ENCODE data around the gene ADAMTS18.

The ADAMTS18 gene

GRCh38 chr16:77399546-77399945 is 35.3 kb downstream of the ADAMTS18 start:
- ATAC-seq (ENCODE audit: insufficient read depth, low read depth): no peak

GRCh38 chr16:77399066-77399465 is 35.8 kb downstream of the ADAMTS18 start:
- Histone ChIP-seq H3K27ac (ENCODE audit: low read length) (no peak overlapping the region), H4K20me1 (ENCODE audit: insufficient read depth, low read length) (no peaks in the 10 kb centered on the region), H3K9me3 (ENCODE audit: insufficient read depth, low read length, severe bottlenecking) (no peaks in the 10 kb centered on the region), H3K27me3 (ENCODE audit: insufficient read depth, low read length, poor library complexity) (no peaks in the 10 kb centered on the region), H3K4me1 (ENCODE audit: insufficient read depth, low read length) (no peaks in the 10 kb centered on the region), H3K9ac (ENCODE audit: low read depth, low read length) (no peak overlapping the region), H3K4me3 (ENCODE audit: low read depth in 1 of 2, low read length in 2 of 2) (no peak overlapping the region), H3K36me3 (ENCODE audit: insufficient read depth, low read length) (no peaks in the 10 kb centered on the region), H3K79me2 (ENCODE audit: insufficient read depth, low read length) (no peaks in the 10 kb centered on the region), H3K4me2 (ENCODE audit: insufficient read depth, low read length) (no peak overlapping the region), H2AFZ (ENCODE audit: low read depth, low read length) (no peak overlapping the region)
- DNase-seq (no peak), ATAC-seq (ENCODE audit: insufficient read depth, low read depth) (no peak)
- TF ChIP-seq CTCF (IDR thresholded peaks at IDR 0.05; ENCODE audit: borderline replicate concordance, extremely low read depth, low read length, poor library complexity, severe bottlenecking): no peak

More at GRCh38 chr16:77399546-77399945, 35.3 kb downstream of the ADAMTS18 start:
- Histone ChIP-seq H2AFZ (ENCODE audit: low read depth, low read length) (no peak overlapping the region), H3K4me3 (ENCODE audit: low read depth in 1 of 2, low read length in 2 of 2) (no peak overlapping the region), H3K27me3 (ENCODE audit: insufficient read depth, low read length, poor library complexity) (no peaks in the 10 kb centered on the region), H3K4me2 (ENCODE audit: insufficient read depth, low read length) (no peak overlapping the region), H4K20me1 (ENCODE audit: insufficient read depth, low read length) (no peaks in the 10 kb centered on the region), H3K4me1 (ENCODE audit: insufficient read depth, low read length) (no peaks in the 10 kb centered on the region), H3K9me3 (ENCODE audit: insufficient read depth, low read length, severe bottlenecking) (no peaks in the 10 kb centered on the region), H3K27ac (ENCODE audit: low read length) (no peak overlapping the region), H3K36me3 (ENCODE audit: insufficient read depth, low read length) (no peaks in the 10 kb centered on the region), H3K9ac (ENCODE audit: low read depth, low read length) (no peak overlapping the region), H3K79me2 (ENCODE audit: insufficient read depth, low read length) (no peaks in the 10 kb centered on the region)
- no peak for DNase-seq
- TF ChIP-seq EZH2 (IDR thresholded peaks at IDR 0.05; ENCODE audit: borderline replicate concordance, low read depth, low read length, severe bottlenecking) (no peak), CTCF (IDR thresholded peaks at IDR 0.05; ENCODE audit: borderline replicate concordance, extremely low read depth, low read length, poor library complexity, severe bottlenecking) (no peak)

GRCh38 chr16:77398495-77398894 is 36.3 kb downstream of the ADAMTS18 start:
- TF ChIP-seq CTCF (IDR thresholded peaks at IDR 0.05; ENCODE audit: borderline replicate concordance, extremely low read depth, low read length, poor library complexity, severe bottlenecking): no peak
- TF ChIP-seq EZH2 (IDR thresholded peaks at IDR 0.05; ENCODE audit: borderline replicate concordance, low read depth, low read length, severe bottlenecking): no peak
- H2AFZ ChIP-seq (ENCODE audit: low read depth, low read length): no peak overlapping the region
- no peak overlapping the region for H3K4me2 ChIP-seq (ENCODE audit: insufficient read depth, low read length)
- H3K27ac ChIP-seq (ENCODE audit: low read length): no peak overlapping the region
- H4K20me1 ChIP-seq (ENCODE audit: insufficient read depth, low read length): no peaks in the 10 kb centered on the region
- DNase-seq (no peak), ATAC-seq (ENCODE audit: insufficient read depth, low read depth) (no peak)
- H3K4me3 ChIP-seq (ENCODE audit: low read depth in 1 of 2, low read length in 2 of 2): no peak overlapping the region
- no peaks in the 10 kb centered on the region for H3K9me3 ChIP-seq (ENCODE audit: insufficient read depth, low read length, severe bottlenecking)
- no peaks in the 10 kb centered on the region for H3K36me3 ChIP-seq (ENCODE audit: insufficient read depth, low read length)
- no peaks in the 10 kb centered on the region for H3K27me3 ChIP-seq (ENCODE audit: insufficient read depth, low read length, poor library complexity)
- H3K79me2 ChIP-seq (ENCODE audit: insufficient read depth, low read length): no peaks in the 10 kb centered on the region
- no peaks in the 10 kb centered on the region for H3K4me1 ChIP-seq (ENCODE audit: insufficient read depth, low read length)
- no peak overlapping the region for H3K9ac ChIP-seq (ENCODE audit: low read depth, low read length)

GRCh38 chr16:77396461-77396860 is 38.4 kb downstream of the ADAMTS18 start:
- no peaks in the 10 kb centered on the region for H3K36me3 ChIP-seq (ENCODE audit: insufficient read depth, low read length)
- no peak overlapping the region for H2AFZ ChIP-seq (ENCODE audit: low read depth, low read length)
- H3K4me2 ChIP-seq (ENCODE audit: insufficient read depth, low read length): no peak overlapping the region
- TF ChIP-seq EZH2 (IDR thresholded peaks at IDR 0.05; ENCODE audit: borderline replicate concordance, low read depth, low read length, severe bottlenecking): no peak
- TF ChIP-seq CTCF (IDR thresholded peaks at IDR 0.05; ENCODE audit: borderline replicate concordance, extremely low read depth, low read length, poor library complexity, severe bottlenecking): no peak
- no peaks in the 10 kb centered on the region for H3K9me3 ChIP-seq (ENCODE audit: insufficient read depth, low read length, severe bottlenecking)
- no peaks in the 10 kb centered on the region for H3K4me1 ChIP-seq (ENCODE audit: insufficient read depth, low read length)
- no peaks in the 10 kb centered on the region for H3K79me2 ChIP-seq (ENCODE audit: insufficient read depth, low read length)
- no peaks in the 10 kb centered on the region for H4K20me1 ChIP-seq (ENCODE audit: insufficient read depth, low read length)
- ATAC-seq (ENCODE audit: insufficient read depth, low read depth) (no peak), DNase-seq (no peak)
- H3K27me3 ChIP-seq (ENCODE audit: insufficient read depth, low read length, poor library complexity): no peaks in the 10 kb centered on the region
- H3K9ac ChIP-seq (ENCODE audit: low read depth, low read length): no peak overlapping the region
- H3K27ac ChIP-seq (ENCODE audit: low read length): no peak overlapping the region
- no peak overlapping the region for H3K4me3 ChIP-seq (ENCODE audit: low read depth in 1 of 2, low read length in 2 of 2)

All from DND-41 (cell line).